Colonic mucosa (tissue), 4 donors: ENCODE results near the gene NUP214. TPM values are rescaled to one million over a fixed set of nuclear protein-coding genes. Genes with fewer than 3 reads are reported as not detected.
A peak's percentile ranks its signal among the peaks of the same experiment; 100 is the strongest.
"Not testable (repeated sequence)": the region's sequence is repeated elsewhere in the genome, so short reads cannot be mapped to it uniquely, and the experiment has no call there.

Experiments
- DNase-seq: peaks from one replicate; pipeline ENCODE4 v3.0.0-alpha.2; 2020
- H3K27ac ChIP-seq: fragments of 200-600 bp; one replicate; pipeline ENCODE4 v1.8.0; 2021
- H3K27me3 ChIP-seq: fragments of 200-600 bp; one replicate; pipeline ENCODE4 v1.8.0; 2021
- H3K36me3 ChIP-seq: fragments of 200-600 bp; one replicate; pipeline ENCODE4 v1.8.0; 2021
- H3K4me1 ChIP-seq: fragments of 200-600 bp; one replicate; pipeline ENCODE4 v1.8.0; 2021; ENCODE audit warnings: mild to moderate bottlenecking
- H3K4me3 ChIP-seq: fragments of 200-600 bp; one replicate; pipeline ENCODE4 v1.8.0; 2021
- H3K9ac ChIP-seq, 2 donors: one replicate each; pipeline ENCODE4 v1.7.0; 2013; ENCODE audit warnings: control low read depth in 2 of 2, low read depth in 2 of 2, low read length in 2 of 2
- H3K9me3 ChIP-seq: fragments of 200-600 bp; one replicate; pipeline ENCODE4 v1.8.0; 2021
- CTCF ChIP-seq: fragments of 200-600 bp; IDR thresholded peaks from one replicate; pipeline ENCODE4 v1.8.0; 2022; ENCODE audit warnings: antibody characterized with exemption, mild to moderate bottlenecking
- intact Hi-C: fragments of 100-400 bp; cut with DNase I; formaldehyde crosslinking; loops from one replicate; pipeline ENCODE4 v1.14.1; 2022
- total RNA-seq, 2 donors: library from RNA; stranded (reverse); fragmentation: NEBNext Ultra II Directional in 1 of 2; extraction: Animal tissue kit (Norgen Biotek cat#: 25700) in 1 of 2; gene quantifications; one replicate each; pipeline ENCODE4 v1.2.1, GENCODE V29; 2021
- donor health status: healthy.
- donor health status: DM: no; HTN: no; CAD: no.
- donor health status: DM: no; HTN: no; CAD: no.

NUP214 gene
- total RNA-seq, 2 donors from 2014 or later: 32.2 to 43.8 TPM

GRCh38 chr9:131237931-131238401, 112.6 kb downstream of the NUP214 start:
- Histone ChIP-seq H3K27ac (no peak overlapping the region), H3K4me1 (peaks cover 5% of the 10 kb centered on the region), H3K9ac (peak overlapping the region; percentile 8 to 70), H3K36me3 (no peaks in the 10 kb centered on the region), H3K9me3 (no peaks in the 10 kb centered on the region), H3K27me3 (no peaks in the 10 kb centered on the region), H3K4me3 (no peak overlapping the region)
- DNase-seq: peak; percentile 72
- no peak for TF ChIP-seq CTCF
- intact Hi-C loops: no loop called here

- no peak for TF ChIP-seq CTCF
- no peaks in the 10 kb centered on the region for H3K27me3 ChIP-seq
- peaks cover 5% of the 10 kb centered on the region for H3K4me1 ChIP-seq
- intact Hi-C loops: no loop called here
- DNase-seq: no peak
- no peak overlapping the region for H3K4me3 ChIP-seq
- peak overlapping the region; percentile 8 to 70 for H3K9ac ChIP-seq
- no peaks in the 10 kb centered on the region for H3K9me3 ChIP-seq
- H3K27ac ChIP-seq: no peak overlapping the region
- no peaks in the 10 kb centered on the region for H3K36me3 ChIP-seq
Measured at GRCh38 chr9:131238402-131239021, 113.1 kb downstream of the NUP214 start.

GRCh38 chr9:131239161-131239975, 114.0 kb downstream of the NUP214 start:
- intact Hi-C loops: no loop called here
- Histone ChIP-seq H3K9ac (no peak overlapping the region), H3K27me3 (no peaks in the 10 kb centered on the region), H3K27ac (no peak overlapping the region), H3K4me1 (peaks cover 5% of the 10 kb centered on the region), H3K4me3 (no peak overlapping the region), H3K36me3 (no peaks in the 10 kb centered on the region), H3K9me3 (no peaks in the 10 kb centered on the region)
- DNase-seq: no peak
- TF ChIP-seq CTCF: no peak

- no peak for TF ChIP-seq CTCF
- Histone ChIP-seq H3K9ac (no peak overlapping the region), H3K9me3 (no peaks in the 10 kb centered on the region), H3K4me1 (peaks cover 5% of the 10 kb centered on the region), H3K36me3 (no peaks in the 10 kb centered on the region), H3K27ac (no peak overlapping the region), H3K27me3 (no peaks in the 10 kb centered on the region), H3K4me3 (no peak overlapping the region)
- DNase-seq: no peak
- intact Hi-C loops: no loop called here
Measured at GRCh38 chr9:131240047-131240921, 114.9 kb downstream of the NUP214 start.

- DNase-seq, H3K27ac ChIP-seq, H3K9me3 ChIP-seq, H3K27me3 ChIP-seq, H3K9ac ChIP-seq, H3K36me3 ChIP-seq, H3K4me3 ChIP-seq, intact Hi-C loops, H3K4me1 ChIP-seq: not testable (repeated sequence)
Measured at GRCh38 chr9:131244331-131244730, 118.9 kb downstream of the NUP214 start.
